COLO668 (cell line): ENCODE measurements around the gene LUZP1.

ENCODE experiments used
- DNase-seq: peaks from one replicate; lab custom pipeline; 2025; ENCODE audit not compliant: unreplicated experiment; lab: John Stamatoyannopoulos, UW

LUZP1 gene

GRCh38 chr1:23118407-23118806, 50.2 kb downstream of the LUZP1 start:
- DNase-seq: no peak

GRCh38 chr1:23116921-23117699, 51.5 kb downstream of the LUZP1 start:
- no peak for DNase-seq

GRCh38 chr1:23116216-23116836, 52.3 kb downstream of the LUZP1 start:
- DNase-seq: no peak

GRCh38 chr1:23114424-23115079, 54.1 kb downstream of the LUZP1 start:
- no peak for DNase-seq

GRCh38 chr1:23111600-23112535, 56.8 kb downstream of the LUZP1 start:
- no peak for DNase-seq

GRCh38 chr1:23110391-23110790, 58.3 kb downstream of the LUZP1 start:
- DNase-seq: no peak

- DNase-seq: no peak
Measured at GRCh38 chr1:23108918-23109533, 59.6 kb downstream of the LUZP1 start.

- DNase-seq: no peak
Measured at GRCh38 chr1:23103001-23103889, 65.4 kb downstream of the LUZP1 start.

GRCh38 chr1:23102289-23102688, 66.4 kb downstream of the LUZP1 start:
- no peak for DNase-seq

- DNase-seq: no peak
Measured at GRCh38 chr1:23101887-23102286, 66.8 kb downstream of the LUZP1 start.

- DNase-seq: no peak
Measured at GRCh38 chr1:23101101-23101827, 67.4 kb downstream of the LUZP1 start.

- no peak for DNase-seq
Measured at GRCh38 chr1:23100074-23100748, 68.4 kb downstream of the LUZP1 start.

- DNase-seq: no peak
Measured at GRCh38 chr1:23099171-23099536, 69.5 kb downstream of the LUZP1 start.

- DNase-seq: peak; percentile 71
Measured at GRCh38 chr1:23098463-23099170, 70.0 kb downstream of the LUZP1 start.

GRCh38 chr1:23097316-23097715, 71.3 kb downstream of the LUZP1 start:
- DNase-seq: no peak

- no peak for DNase-seq
Measured at GRCh38 chr1:23092447-23092846, 76.2 kb downstream of the LUZP1 start.

- no peak for DNase-seq
Measured at GRCh38 chr1:23091545-23091944, 77.1 kb downstream of the LUZP1 start.

GRCh38 chr1:23090056-23090455, 78.6 kb downstream of the LUZP1 start:
- no peak for DNase-seq
